Activated T-helper 1 cell treated with anti-CD3 and anti-CD28 coated beads, Interleukin-2, amount 50 U/mL, for 16 hours (primary cell): Measurements from ENCODE around the gene TSPAN2.

Experiments
- DNase-seq, 2 donors: peaks; one replicate each; pipeline ENCODE4 v3.0.0-alpha.2; 2020; ENCODE audit warnings: low read depth in 1 of 2, low spot score in 1 of 2

Gene TSPAN2

DNA sequence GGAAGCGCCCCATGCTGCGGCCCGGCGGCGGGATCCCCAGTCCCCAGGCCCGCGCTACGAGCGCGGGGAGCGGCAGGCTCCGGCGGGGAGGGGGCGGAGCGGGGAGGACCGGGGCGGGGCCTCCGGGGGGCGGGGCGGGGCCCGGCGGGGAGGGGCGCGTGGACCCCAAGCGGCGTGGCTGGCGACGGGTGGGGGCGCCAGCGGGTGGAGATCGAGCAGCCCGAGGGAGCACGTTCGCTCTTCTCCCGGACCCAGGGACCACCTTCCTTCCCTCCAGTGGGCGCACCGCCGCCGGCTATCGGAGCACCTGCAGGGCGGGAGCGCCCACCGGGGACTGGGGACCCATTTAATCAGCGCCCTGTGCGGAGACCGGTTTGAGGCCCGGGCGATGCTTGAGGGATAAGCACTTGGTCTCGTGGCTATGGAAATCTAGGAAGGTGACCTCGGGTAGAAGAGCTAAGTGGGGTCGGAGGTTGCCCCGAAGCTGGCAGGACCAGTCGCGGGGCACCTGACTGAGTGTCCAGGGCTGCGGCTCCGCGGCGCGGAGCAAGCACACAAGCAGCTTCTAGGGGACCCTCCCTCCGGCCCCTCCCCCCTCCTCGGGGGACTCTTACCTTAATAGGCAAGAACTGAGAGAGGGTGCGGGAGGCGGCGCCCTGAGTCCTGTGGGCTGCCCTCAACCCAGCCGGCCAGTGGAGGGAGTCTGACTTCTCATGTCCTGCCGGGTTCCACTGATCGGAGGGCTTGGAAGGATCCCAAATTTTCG, at the start of gene TSPAN2:
Gene TSPAN2 (minus strand): TSS at position 84 of the 766 bp plus-strand sequence. CDS start 71 bp downstream, at position 13.
- peak in 1 of 2 donors; percentile 52 for DNase-seq

DNA sequence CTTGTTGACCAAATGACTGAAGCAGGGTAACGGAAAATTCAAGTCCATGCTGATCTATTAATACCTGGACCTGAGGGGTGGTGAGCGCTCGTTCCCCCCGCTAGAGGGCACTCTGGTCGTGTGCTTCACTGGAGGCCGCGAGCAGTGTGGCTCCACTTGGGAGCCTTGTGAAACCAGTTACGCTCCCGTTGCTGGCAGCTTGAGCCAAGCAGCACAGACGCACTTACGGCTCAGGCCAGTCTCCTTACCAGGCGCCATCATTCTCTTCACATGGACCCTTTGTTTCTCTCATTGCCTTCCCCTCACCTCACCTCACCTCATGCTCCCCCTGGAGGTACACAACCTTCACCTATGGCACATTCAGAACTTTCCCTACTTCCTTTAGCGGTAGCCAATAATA, 49.7 kb upstream of the TSPAN2 start:
- DNase-seq, result peak; percentile 20 to 35

DNA sequence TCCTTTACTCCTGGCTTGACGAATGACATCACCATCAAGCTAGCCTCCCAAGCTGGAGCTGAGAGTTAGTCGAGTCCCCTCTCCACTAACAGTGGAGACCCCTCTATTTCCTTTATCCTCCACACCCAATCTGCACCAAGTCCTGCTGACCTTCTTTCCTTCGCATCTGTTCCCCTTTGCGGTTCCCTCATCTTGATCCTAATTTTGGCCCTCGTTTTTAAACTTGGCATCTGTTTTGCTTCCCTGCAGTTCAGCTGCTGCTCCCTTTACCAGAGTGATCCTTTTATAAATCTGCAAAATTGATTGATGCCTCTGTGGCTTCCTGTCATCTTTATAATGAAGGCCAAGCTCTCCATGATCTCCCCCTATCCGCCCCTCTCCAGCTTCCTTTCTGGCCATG, 49.0 kb upstream of the TSPAN2 start:
- DNase-seq, result no peak

DNA sequence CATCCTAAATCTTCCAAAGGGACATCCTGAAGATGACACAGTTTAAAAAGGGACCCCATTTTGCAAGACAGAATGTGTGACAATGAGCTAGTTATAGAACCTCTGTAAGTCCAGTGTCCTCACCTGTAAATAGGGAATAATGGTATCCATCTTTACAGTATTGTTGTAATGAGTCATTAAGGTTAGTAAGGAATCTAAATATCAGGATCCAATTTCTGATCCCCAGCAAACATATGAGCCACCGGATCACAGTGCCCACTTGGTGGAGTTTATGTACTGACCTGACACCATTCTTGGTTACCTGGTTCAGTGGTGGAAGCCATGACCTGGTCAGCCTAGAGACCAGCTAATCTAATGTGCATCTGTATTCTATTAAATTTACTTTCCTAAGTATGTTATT, 47.9 kb upstream of the TSPAN2 start:
- DNase-seq, result no peak

DNA sequence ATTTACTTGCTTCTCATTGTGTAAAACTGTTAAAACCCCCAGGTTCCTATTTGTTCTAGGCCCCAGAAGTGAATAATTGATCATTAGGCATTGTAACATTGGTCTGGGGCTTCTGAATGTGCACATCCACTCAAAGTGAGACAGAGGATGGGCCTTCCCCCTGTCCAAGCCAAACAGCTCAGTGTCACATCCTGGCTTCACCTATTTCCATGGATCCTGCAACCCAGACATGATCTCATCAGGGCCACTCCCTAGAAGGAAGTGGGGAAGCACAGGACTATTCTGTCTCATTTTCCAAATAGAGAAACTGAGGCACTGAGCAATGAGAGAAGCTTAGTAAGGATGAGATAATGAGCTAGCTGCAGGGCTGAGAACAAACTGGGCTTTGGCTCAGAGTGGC, 47.4 kb upstream of the TSPAN2 start:
- DNase-seq, result no peak

DNA sequence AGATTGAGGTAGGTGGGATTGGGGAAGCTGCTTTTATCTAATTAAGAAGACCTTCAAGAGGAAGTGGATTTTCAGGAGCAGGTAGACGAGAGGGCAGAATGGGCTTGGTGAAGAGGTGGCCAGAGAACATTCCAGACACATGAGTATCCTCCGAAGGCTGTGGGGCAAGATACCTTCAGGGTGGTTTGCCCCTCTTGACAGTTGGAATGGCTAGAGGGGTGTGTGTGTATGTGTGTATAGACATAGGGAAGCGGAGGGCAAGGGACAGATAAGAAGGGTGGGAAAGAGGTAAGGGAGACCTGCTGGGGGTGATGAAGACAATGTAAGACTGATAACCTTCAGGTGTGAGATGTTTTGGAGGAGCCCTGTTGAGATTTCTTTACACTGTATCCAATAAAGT, 46.8 kb upstream of the TSPAN2 start:
- no peak for DNase-seq

DNA sequence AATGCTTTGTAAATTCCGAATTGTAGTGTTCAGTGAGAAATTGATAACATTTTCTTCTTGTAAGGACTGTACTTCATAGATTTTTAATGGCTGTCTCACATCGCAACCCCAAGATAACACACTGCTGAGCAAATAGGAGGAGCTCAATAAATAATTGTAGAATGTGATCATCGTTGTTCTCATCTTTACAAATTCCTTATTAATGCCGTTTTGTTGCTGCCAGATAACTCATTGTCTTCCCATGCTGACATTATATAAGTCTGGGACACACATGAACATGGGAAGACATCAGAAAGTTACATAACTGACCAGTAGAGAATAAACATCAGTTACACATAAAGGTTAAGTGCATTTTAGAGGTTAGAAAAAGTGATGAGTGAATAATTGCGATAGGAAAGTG, 46.4 kb upstream of the TSPAN2 start:
- DNase-seq, result no peak

DNA sequence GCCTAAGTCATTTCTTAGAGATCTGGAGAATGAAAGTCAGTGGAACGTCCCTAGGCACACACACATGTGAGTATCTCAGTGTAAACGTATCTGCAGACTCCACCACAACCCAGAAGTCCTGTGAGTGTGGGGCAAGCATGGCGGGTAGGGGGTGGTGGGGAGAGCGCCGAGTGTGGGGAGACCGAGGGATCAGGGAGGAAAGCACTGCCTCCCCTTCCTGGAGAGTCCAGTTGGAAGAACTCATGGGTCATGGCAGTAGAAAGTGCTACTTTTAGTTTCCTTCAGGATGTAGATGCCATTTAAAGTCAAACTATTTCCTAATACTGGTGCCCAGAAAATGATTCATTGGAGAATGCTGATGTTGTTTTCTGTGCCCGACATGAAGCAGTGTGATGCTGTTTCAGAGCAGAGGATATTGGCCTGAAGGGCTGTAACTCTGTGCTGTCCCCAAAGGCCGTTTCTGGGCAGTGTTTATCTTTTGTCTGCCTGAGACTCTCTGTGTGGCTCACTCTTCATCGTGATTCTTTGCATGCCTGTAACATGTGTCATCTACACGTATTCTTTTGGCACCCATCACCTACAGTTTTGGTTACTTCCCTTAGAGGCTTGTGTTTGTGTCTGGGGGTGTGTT, 45.7 kb upstream of the TSPAN2 start:
- DNase-seq, result no peak

DNA sequence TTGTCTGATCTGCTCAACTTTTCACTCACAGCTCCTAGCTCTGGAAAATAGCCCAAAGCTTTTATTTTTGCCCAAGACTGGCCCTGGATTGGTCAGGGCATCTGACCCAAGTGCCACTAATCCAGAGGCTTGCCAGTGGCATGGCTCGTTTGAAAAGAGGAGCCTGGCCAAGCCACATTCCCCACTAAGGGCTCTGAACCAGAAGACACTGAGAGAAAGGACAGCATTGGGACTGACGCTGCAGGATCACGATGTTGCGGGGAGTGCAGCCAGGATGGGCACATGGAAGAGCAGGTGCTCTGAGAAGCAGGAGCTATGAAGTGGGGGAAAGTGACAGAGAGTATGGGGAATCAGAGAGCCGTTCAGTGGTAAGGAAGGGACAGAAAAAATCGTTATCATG, 44.9 kb upstream of the TSPAN2 start:
- DNase-seq, result no peak

DNA sequence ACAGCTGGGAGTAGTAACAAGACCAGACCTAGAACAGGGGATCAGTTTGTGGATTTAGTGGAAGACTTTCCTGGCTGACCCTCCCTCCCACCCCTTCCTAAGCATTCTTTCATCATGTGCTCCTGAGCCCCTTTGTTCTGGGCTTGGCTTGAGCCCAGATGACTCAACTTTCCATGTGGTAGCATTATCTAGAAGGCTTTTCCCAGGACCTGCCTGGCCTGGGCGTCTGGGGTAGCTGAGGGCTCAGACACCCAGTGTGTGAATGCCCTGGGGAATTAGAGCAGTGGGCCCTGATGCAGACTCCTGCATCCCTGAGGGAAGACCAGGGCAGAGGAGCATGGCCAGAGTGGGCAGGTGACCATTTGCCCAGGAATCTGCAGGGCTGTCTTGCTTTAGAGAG, 44.1 kb upstream of the TSPAN2 start:
- DNase-seq, result no peak

DNA sequence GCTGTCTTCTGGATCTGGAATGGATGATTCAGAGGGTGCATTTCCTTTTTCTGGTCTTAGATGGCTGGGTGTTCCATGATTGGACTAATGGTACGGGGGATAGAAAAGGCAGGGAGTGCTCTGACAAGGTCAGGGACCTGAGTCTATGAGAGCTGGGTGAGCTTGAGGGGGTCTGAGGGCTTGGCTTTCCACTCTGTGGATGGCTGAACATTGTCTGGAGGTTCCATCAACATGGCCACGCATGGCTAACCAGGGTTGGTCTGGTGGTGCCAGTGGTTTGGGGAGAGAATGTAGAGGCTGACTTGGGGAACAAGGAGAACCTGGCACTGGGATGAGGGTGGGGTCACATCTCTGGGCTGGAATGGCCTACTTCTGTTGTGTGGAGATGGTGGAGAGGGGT, 41.5 kb upstream of the TSPAN2 start:
- no peak for DNase-seq

DNA sequence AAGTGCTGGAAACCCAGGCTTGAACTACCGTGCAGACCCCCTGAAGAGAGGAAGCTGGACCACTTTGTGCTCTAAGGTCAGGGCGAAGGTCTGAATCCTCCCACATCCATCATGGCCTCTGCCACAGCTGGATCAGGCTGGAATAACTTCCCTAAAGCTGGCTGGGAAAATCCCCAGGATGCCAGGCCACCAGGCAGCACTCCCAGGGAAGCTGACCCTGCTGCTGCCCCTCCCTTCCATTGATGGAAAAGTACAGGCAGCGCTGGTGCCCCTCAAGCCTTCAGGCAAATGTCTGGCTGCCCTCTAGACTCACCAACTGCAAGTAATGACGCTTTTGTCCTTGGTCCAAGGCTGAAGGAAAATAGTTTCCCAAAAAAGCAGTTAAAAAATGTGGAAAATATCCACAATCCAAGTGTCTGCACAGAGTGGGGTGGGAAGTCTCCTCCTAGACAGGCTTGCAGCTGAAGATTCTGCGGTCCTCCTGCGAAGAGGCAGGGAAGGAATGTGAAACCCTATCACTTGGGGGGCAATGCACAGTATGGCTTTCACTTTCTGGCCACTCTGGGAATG, 39.9 kb upstream of the TSPAN2 start:
- no peak for DNase-seq

DNA sequence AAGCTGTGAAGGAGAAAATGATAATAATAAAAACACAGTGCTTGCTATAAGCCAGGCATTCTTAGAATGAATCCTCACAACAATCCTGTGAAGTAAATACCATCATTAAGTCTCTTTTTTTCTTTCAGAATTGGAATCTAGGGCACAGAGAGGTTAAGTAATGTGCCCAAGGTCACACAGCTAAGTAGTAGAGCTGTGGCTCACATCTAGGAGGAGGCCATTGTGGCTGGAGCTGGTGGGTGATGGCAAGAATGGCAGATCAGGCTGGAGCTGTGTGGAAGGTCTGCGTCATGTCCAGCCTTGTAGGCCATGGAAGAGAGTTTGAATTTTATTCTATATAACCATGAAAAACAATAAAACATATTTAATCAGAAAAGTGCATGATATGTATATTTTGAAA, 38.2 kb upstream of the TSPAN2 start:
- no peak for DNase-seq

DNA sequence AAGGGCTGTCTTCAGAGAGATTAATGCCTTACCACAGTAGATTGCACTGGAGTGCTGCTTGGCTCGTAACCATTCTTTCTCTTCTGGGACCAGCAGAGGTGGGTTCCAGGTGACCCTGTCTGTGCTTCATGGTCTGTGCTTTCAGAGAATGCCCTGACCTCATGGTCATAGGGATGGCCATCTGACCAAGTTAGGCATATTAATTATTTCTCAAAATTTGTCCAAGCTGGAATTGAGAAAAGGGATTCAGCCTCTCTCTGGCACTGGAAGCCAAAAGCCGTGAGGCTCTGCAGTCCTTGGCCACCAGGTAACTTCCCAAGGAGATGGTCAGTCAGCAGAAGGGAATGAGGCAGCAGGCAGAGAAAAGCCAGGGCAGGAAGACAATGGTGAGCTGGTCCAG, 37.2 kb upstream of the TSPAN2 start:
- DNase-seq, result no peak

DNA sequence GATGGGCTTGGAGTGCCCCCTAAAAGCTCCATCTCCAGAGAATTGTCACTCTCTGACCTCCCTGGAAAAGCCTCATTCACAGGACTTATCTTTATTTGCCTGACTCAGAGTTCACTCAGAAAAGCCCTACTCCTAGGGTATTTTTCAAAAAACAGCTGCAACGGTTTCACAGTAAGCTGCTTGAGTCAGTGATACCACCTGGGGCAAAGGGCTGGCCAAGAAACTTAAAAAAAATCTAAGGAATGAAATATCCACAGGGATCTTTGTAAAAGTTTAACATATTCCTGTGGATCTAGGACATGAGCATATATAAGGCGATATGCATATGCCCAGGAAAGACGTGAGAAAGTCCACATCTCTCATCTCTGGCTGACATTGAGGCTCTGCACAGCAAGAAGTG, 33.8 kb upstream of the TSPAN2 start:
- DNase-seq, result no peak

DNA sequence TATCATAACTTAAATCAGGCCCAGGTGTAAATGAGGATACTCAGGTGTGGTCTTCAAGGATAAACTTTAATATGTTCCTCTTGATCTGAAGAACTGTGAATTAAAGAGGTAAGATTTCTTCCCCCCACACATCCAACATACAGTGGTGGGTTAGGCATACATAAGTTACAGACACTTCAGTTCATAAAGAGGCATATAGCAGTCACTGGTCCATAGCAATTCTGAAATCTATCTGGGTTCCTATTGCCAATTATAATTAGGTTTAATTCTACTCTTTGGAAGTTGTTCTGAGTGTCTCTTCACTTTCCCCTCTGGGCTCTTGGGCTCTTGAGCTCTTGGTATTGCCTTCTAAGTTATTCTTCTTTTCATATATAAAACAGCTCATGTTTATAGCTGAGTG, 32.5 kb upstream of the TSPAN2 start:
- no peak for DNase-seq

DNA sequence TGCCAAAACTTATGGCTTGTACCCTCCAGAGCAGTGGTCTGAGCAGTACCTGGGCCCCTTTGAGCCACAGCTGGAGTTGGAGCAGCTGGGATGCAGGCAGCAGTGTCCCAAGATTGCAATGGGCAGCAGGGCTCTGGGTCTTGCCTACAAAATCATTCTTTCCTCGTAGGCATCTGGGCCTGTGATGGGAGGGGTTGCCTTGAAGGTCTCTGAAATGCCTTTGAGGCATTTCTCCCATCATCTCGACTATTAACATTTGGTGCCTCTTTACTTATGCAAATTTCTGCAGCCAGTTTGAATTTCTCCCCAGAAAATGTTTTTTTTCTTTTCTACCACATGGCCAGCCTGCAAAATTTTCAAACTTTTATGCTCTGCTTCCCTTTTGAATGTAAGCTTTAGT, 31.0 kb upstream of the TSPAN2 start:
- no peak for DNase-seq

DNA sequence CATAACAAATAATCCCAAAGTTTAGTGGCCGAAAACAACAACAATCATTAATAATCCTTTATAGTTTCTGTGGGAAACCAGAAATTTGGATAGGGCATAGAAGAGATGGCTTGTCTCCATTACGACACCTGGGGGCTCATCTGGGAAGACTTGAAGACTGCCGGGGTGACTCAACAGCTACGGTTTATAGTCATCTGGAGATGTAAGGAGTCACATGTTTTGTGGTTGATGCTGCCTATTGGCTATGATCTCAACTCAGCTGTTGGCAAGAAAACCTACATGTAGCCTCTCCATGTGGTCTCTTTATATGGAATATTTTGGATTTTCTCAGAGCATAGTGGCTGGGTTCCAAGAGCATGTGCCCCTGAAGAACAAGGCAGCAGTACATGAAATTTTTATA, 29.3 kb upstream of the TSPAN2 start:
- DNase-seq, result no peak

DNA sequence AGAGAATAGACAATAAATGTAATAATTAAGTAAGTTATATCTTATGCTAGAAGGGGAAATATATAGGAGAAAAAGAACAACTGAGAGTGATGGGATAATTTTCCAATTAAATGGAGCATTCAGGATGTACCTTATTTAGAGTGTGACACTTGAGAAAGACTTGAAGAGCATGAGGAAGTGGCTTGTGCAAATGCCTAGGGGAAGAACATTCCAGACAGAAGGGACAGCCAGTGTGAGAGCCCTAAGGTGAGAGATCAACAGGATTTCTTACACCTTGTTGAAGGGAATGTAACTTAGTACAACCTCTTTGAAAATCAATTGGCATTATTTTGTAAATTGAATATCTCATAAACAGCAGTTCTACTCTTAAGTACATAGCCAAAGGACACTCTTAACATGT, 28.8 kb upstream of the TSPAN2 start:
- DNase-seq, result no peak

DNA sequence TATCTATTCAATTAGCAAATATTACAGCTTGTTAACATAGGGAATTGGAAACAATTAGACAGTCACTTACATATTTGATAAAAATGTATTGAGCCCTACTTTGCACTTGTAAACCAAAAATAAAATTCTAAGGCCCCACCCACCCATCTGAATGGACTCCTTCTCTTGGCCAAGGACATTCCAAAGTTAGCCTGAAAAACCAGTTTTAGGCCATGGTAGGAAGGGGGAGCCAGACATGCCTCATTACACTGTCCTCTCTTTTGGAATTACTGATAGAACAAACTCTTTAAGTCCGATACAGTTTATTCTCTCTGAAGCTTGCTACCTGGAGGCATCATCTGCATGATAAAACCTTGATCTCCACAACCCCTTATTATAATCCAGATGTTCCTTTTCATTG, 28.0 kb upstream of the TSPAN2 start:
- DNase-seq, result no peak

DNA sequence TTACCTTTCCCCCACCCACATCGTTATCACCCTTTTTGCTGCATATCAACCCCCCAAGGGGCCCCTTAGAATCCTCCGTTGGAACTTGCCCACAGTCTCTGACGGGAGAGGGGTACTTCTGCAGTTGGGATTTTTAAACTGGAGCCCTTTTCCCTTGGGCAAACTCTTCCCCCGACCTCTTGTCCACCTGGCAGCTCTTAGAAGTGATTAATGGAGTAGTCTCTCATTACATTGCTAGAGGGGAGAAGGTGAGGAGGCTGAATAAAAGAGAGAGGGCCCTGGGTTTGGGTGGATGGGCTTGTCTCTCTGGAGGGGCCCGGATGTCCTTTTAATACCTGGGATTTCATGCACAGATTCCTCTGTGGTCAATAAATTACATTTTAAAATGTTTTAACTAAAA, 27.2 kb upstream of the TSPAN2 start:
- no peak for DNase-seq

DNA sequence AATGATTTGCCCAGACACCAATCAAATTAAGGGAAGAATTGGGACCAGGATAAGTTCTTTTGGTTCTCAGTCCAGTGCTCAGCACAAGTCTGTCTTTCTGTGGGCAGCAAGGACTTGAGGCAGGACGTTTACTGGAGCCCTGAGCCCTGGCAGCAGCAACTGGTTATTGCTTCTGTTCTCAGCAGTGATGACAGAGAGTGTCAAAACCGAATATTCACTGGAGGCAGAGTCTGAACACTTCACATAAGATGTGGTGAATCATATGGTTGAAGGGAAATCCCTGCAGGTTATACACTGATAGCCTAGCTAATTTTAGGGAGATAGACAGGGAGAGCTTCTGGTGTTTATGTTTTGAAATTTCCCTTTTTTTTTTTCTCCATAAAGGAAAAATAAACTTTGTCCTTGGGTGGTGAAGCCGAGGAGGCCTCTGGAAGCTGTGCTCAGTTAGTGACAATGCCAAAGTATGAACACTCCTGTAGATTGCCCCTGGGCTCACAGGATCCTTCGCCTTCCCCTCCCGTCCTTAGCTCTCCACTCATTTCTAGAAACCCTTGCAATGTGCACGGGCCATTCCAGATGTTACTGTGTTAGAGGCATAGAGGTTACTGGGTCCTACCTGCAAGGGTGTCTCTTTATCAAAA, 26.3 kb upstream of the TSPAN2 start:
- DNase-seq, result no peak
